ENCODE measurements around the gene LIPM. TPM values are rescaled to one million over a fixed set of nuclear protein-coding genes. Genes with fewer than 3 reads are reported as not detected.

LIPM gene
- polyA plus RNA-seq, 1 donor (not counting 4 experiments of a cell fraction or from before 2014, with no cell fraction given): 0.67 TPM

GRCh38 chr10:88840881-88841280 lies 38.4 kb downstream of the LIPM start:
- DNase-seq (ENCODE audit: low read depth, low spot score) (no peak), FAIRE-seq (no peak)
- H3K9me1 ChIP-seq (ENCODE audit: control insufficient read depth, extremely low read depth, insufficient read depth, low read length): no peaks in the 10 kb centered on the region
- H3K4me2 ChIP-seq (ENCODE audit: control insufficient read depth, extremely low read depth, insufficient read depth, low read depth, low read length): no peak overlapping the region
- no peaks in the 10 kb centered on the region for H3K79me2 ChIP-seq (ENCODE audit: control insufficient read depth, insufficient read depth, low read length)
- no peak overlapping the region for H2AFZ ChIP-seq (ENCODE audit: control insufficient read depth, low read length)
- H4K20me1 ChIP-seq (ENCODE audit: control insufficient read depth, extremely low read depth, insufficient read depth, low read length): no peaks in the 10 kb centered on the region
- TF ChIP-seq CTCF (optimal IDR thresholded peaks at IDR 0.05 in 1 of 3, IDR thresholded peaks at IDR 0.05 in 1 of 3, conservative IDR thresholded peaks at IDR 0.05 in 1 of 3; ENCODE audit: extremely low read depth in 1 of 3, insufficient read depth in 2 of 3, low read length in 3 of 3) (no peak), EZH2 (IDR thresholded peaks at IDR 0.05; ENCODE audit: low read length) (no peak)
- H3K27me3 ChIP-seq (ENCODE audit: control insufficient read depth, extremely low read depth, insufficient read depth, low read length): no peaks in the 10 kb centered on the region
- H3K9me3 ChIP-seq (ENCODE audit: control insufficient read depth, low read depth, low read length): no peaks in the 10 kb centered on the region
- H3K36me3 ChIP-seq (ENCODE audit: control insufficient read depth in 2 of 2, extremely low read depth in 1 of 2, insufficient read depth in 2 of 2, low read length in 2 of 2): no peaks in the 10 kb centered on the region
- H3K27ac ChIP-seq (ENCODE audit: control insufficient read depth, insufficient read depth, low read length): no peak overlapping the region
- dilution Hi-C loops (cut with MboI; ENCODE audit: extremely low pct_ligation_motif_present, low sequenced_read_pairs): no loop called here
- H3K4me3 ChIP-seq (ENCODE audit: control insufficient read depth in 2 of 3, extremely low read depth in 1 of 3, insufficient read depth in 2 of 3, low read depth in 1 of 3, low read length in 3 of 3): no peak overlapping the region
- H3K4me1 ChIP-seq (ENCODE audit: control insufficient read depth, extremely low read depth, insufficient read depth, low read length): peaks cover 13% of the 10 kb centered on the region
- no peak overlapping the region for H3K9ac ChIP-seq (ENCODE audit: control insufficient read depth, extremely low read depth, insufficient read depth, low read length)

- dilution Hi-C loops (cut with MboI; ENCODE audit: extremely low pct_ligation_motif_present, low sequenced_read_pairs): no loop called here
- no peak for FAIRE-seq
Measured at GRCh38 chr10:88841316-88842111, 39.0 kb downstream of the LIPM start.

More at GRCh38 chr10:88841316-88842111, 39.0 kb downstream of the LIPM start:
- Histone ChIP-seq H3K79me2 (ENCODE audit: control insufficient read depth, insufficient read depth, low read length) (no peaks in the 10 kb centered on the region), H2AFZ (ENCODE audit: control insufficient read depth, low read length) (peak overlapping the region; percentile 34), H3K9me3 (ENCODE audit: control insufficient read depth, low read depth, low read length) (no peaks in the 10 kb centered on the region), H3K4me2 (ENCODE audit: control insufficient read depth, extremely low read depth, insufficient read depth, low read depth, low read length) (no peak overlapping the region), H3K4me3 (ENCODE audit: control insufficient read depth in 2 of 3, extremely low read depth in 1 of 3, insufficient read depth in 2 of 3, low read depth in 1 of 3, low read length in 3 of 3) (no peak overlapping the region), H3K27ac (ENCODE audit: control insufficient read depth, insufficient read depth, low read length) (no peak overlapping the region), H3K36me3 (ENCODE audit: control insufficient read depth in 2 of 2, extremely low read depth in 1 of 2, insufficient read depth in 2 of 2, low read length in 2 of 2) (no peaks in the 10 kb centered on the region), H3K9me1 (ENCODE audit: control insufficient read depth, extremely low read depth, insufficient read depth, low read length) (no peaks in the 10 kb centered on the region), H4K20me1 (ENCODE audit: control insufficient read depth, extremely low read depth, insufficient read depth, low read length) (no peaks in the 10 kb centered on the region), H3K27me3 (ENCODE audit: control insufficient read depth, extremely low read depth, insufficient read depth, low read length) (no peaks in the 10 kb centered on the region), H3K9ac (ENCODE audit: control insufficient read depth, extremely low read depth, insufficient read depth, low read length) (no peak overlapping the region), H3K4me1 (ENCODE audit: control insufficient read depth, extremely low read depth, insufficient read depth, low read length) (peaks cover 13% of the 10 kb centered on the region)
- TF ChIP-seq EZH2 (IDR thresholded peaks at IDR 0.05; ENCODE audit: low read length): no peak
- no peak for DNase-seq (ENCODE audit: low read depth, low spot score)

Measured in keratinocyte (primary cell).